ENCODE measurements around the gene UCK1.
"Not testable (repeated sequence)": the region's sequence is repeated elsewhere in the genome, so short reads cannot be mapped to it uniquely, and the experiment has no call there.

Gene UCK1

DNA sequence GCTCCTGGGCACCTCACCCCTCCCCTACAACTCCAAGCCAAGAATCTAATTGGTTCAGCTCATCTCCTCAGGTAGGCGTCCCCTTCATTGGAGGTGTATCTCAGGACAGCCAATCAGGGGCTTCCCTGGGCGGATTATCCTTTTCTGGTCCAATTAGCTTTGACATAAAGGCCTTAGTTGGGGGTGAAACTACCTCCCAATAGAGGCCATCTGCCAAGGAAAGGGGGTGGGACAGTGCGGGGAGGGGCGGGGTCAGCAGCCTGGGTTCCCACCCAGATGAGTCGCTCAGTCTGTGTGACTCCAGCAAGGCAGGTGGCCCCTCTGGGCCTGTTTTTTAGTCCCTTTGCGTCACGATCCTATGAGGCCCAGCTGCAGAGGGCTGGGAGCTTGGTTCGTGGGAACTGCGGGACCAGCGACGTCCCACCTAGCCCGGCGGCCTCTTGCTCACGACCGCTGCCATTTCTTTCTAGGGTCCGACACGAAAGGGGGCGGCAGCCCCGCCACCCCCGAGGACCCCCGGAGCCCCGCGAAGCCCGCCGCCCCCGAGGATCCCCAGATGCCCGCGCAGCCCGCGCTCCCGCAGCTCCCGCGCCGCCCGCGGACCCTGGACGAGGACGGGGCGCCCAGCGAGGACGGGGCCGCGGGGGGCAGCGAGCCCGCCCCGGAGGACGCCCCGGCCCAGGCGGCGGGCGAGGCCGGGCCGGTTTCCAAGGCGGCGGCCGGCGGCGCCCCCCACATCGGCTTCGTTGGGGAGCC lies 23.2 kb upstream of the UCK1 start:
- DNase-seq: no peak

DNA sequence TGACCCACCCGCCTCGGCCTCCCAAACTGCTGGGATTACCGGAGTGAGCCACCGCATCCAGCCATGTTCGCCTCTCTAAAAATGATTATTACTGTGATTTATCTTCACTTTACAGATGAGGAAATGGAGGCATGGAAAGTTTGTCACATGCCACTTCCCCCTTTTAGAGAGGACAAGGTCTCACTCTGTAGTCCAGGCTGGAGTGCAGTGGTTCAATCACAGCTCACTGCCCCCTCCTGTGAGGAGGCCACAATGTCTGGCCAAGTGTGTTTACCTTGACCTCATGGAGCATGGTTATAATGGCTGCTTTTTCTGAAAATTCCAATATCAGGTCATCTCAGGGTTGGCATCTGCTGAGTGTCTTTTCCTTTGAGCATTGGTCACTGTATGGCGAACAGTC lies 21.0 kb upstream of the UCK1 start:
- DNase-seq: no peak

DNA sequence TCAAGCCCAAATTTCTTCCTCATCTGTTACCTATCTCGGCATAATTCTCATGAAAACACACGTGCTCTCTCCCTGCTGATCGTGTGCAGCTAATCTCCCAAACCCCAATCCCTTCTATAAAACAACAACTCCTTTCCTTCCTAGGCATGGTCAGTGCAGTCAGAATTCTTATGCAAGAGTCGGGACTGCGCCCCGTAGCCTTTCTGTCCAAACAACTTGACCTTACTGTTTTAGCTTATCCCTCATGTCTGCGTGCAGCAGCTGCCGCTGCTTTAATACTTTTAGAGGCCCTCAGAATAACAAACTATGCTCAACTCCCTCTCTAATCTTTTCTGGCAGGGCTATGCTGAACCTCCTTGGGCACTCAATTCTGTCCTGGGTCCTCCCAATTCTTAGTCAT lies 19.4 kb upstream of the UCK1 start:
- not testable (repeated sequence) for DNase-seq

DNA sequence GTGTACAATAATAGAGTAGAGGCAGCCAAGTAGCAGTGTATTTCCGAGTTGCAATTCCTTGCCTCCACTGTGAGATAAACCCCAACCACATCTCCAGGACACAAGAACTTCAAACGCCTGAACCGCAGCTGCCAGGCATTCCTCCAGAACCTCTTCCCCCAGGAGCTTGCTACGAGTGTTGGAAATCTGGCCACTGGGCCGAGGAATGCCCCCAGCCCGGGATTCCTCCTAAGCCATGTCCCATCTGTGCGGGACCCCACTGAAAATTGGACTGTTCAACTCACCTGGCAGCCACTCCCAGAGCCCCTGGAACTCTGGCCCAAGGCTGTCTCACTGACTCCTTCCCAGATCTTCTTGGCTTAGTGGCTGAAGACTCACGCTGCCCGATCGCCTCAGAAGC lies 18.1 kb upstream of the UCK1 start:
- not testable (repeated sequence) for DNase-seq

DNA sequence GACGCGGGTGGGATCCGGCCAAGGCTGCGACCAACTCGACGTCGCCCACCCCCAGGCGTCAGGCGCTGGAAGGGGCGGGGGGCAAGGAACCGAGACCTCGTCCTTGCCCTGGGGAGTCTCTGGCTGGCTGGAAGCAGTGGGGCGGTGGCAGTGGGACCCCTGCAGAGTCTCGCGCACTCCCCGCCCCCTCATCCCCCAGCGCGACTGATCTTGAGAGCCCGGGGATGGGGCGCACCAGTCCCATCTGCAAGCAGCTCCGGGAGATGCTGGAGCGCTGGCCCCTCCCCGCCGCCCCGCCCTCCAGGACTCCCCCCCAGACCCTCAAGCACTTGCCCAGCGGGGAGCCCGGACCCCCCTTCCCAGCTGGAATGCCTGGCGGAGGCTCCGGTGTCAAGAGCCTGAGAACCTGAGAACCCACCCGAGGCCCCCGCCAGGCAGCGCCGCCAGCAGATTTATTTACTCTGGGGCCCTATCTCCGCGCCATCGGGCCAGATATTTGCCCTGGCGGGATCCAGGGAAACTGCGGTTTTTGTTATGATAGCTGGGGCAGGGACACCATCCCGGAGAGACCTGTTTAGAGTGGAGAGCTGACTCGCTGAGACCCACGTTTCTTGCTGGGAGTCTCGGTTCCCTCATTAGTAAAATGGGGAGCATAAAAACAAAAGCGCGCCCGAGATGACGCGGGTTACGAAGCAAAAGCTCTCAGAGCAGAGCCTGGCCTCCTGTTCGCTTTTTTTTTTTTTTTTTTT lies 15.4 kb upstream of the UCK1 start:
- DNase-seq: no peak

DNA sequence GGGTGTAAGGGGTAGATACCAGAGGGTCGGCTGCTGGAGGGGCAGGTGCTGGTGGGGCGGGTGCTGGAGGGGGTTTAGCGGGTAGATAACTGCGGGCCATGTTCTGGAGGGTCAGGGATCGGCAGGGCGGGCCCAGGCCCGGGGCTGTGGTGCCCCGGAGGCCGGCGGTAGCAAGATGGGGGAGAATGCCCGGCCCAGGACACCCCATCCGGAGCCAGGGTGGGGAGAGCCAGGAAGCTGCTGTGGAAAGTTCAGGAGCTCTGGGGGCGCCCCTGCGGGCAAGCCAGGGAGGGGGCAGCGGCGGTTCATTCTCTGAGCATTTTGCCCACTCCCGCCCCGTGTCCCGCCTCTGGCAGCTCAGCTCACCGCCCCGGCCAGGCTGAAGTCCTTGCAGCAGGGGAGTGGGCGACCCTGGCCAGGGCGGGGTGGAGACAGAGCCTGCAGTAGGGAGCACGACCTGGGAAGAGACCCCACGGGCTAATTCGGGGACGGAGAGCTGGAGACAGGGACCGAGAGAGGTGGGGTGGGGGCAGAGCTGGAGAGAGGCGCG lies 14.8 kb upstream of the UCK1 start:
- no peak for DNase-seq

DNA sequence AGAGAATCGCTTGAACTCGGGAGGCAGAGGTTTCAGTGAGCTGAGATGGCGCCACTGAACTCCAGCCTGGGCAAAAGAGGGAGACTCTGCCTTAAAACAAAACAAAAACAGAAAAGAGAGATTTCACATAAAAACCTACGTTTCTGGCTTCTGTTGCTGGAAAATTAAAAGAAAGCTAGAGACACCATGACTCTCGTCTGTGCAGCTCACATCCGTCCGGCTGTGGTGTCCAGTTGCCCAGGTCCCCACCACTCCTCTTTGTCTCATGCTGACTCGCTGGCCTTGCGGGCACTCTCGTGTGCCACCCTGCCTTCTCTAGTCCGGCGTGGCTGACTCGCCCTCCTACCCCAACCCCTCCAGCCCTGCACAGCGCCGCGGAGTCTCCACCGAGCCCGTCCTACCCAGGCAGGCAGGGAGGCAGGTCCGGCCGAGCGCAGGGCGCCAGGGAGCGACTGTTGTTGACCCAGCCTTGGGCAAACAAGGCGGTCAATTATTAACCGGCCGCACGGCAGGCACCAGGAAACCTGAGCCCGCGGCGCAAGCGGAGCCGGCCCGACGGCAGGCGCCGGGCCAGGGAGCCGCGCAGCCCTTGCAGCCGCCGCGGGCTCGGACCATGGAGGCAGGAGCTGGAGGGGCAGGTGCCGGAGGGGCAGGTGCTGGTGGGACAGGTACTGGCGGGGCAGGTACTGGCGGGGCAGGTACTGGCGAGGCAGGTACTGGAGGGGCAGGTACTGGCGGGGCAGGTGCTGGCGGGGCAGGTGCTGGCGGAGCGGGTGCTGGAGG lies 14.1 kb upstream of the UCK1 start, which contains the start of gene PRRT1B:
Gene PRRT1B (plus strand): TSS at position 521 of the 783 bp plus-strand sequence. CDS start 93 bp downstream, at position 614.
- DNase-seq: peak; percentile 40

DNA sequence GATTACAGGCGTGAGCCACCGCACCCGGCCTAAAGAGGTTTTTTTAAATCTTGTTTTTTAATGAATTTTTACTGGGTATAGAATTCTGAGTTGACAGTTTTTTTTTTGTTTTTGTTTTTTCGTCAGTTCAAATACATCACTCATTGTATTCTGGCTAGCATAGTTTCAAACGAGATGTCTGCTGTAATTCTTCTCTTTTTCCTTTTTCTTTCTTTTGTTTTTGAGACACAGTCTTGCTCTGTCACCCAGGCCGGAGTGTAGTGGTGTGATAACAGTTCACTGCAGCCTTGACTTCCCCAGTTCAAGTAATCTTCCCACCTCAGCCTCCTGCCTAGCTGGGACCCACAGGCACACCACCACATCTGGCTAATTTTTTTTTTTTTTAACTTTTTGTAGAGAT lies 12.1 kb upstream of the UCK1 start:
- no peak for DNase-seq

DNA sequence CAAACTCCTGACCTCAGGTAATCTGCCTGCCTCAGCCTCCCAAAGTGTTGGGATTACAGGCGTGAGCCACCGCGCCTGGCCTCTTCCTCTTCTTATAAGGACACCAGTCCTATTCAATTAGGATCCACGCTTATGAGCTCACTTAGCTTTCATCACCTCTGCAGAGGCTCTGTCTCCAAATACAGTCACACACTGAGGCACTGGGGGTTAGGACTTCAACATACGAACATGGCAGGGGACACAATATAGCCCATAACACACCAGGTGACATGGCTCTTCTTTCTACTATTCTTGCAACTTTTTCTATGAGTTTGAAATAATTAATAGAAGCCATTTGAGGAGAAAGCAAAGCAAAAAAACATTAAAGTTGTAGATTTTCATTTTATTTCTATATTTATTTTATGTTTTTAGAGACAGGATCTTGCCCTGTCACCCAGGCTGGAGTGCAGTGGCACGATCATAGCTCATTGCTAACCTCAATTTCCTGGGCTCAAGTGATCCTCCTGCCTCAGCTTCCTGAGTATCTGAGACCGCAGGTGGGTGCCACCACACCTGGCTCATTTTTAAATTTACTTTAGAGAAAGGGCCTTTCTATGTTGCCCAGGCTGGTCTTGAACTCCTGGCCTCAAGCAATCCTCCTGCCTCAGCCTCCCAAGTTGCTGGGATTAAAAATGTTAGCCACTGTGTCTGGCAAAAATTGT lies 8.3 kb upstream of the UCK1 start:
- no peak for DNase-seq

DNA sequence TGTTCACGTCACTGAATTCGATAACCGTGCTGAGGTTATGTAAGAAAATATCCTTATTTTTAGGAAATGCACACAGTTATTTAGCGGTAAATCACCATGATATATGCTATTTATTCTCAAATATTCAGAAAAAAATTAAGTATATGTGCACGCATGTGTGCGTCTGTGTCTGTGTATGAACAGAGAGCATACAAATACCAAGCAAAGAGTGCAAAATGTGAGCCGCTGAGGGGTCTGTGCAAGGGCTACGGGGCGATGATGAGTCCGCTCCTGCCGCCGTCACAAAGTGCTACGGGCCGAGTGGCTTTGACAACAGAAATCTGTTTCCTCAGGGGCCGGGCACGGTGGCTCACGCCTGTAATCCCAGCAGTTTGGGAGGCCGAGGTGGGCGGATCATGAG lies 6.9 kb upstream of the UCK1 start:
- DNase-seq: no peak

DNA sequence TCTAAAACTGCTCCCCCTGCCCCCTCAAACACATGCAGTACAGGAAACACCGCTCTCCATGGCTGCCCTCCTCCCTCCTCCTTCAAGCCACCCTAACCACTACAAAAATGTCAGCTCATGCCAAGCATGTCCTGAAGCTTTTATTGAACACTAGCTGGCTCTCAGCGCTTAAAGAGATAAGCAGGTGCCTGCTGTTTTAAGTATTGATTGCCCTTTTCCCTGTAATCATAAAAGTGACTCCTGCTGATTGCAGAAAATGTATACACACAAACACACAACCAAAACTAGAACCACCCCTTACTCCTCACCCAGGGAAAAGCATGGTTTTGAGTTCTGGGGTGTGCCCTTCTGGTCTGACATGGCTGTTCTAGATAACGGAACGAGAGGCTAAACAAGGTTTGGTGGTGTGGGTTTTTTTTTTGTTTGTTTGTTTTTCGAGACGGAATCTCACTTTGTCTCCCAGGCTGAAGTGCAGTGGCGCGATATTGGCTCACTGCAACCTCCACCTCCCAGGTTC lies 3.7 kb upstream of the UCK1 start:
- no peak for DNase-seq

DNA sequence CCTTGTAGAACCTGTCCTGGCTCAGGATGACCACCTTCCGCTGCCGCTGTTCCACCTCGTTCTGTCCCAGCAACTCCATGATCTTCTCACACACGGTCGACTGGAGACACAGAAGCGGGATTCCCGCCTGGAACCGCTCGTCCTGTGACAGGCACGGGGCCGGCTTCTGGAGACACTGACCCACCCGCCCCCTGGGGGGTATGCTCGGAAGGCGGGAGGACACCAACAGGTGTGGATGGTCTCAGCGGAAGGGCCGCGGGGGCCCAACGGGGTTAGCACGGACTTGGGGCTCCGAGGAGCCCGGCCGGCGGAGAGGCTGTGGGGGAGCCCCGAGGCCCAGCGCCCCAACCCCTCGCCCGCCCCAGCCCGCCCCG lies 530 bp downstream of the UCK1 start:
- DNase-seq: peak; percentile 6

DNA sequence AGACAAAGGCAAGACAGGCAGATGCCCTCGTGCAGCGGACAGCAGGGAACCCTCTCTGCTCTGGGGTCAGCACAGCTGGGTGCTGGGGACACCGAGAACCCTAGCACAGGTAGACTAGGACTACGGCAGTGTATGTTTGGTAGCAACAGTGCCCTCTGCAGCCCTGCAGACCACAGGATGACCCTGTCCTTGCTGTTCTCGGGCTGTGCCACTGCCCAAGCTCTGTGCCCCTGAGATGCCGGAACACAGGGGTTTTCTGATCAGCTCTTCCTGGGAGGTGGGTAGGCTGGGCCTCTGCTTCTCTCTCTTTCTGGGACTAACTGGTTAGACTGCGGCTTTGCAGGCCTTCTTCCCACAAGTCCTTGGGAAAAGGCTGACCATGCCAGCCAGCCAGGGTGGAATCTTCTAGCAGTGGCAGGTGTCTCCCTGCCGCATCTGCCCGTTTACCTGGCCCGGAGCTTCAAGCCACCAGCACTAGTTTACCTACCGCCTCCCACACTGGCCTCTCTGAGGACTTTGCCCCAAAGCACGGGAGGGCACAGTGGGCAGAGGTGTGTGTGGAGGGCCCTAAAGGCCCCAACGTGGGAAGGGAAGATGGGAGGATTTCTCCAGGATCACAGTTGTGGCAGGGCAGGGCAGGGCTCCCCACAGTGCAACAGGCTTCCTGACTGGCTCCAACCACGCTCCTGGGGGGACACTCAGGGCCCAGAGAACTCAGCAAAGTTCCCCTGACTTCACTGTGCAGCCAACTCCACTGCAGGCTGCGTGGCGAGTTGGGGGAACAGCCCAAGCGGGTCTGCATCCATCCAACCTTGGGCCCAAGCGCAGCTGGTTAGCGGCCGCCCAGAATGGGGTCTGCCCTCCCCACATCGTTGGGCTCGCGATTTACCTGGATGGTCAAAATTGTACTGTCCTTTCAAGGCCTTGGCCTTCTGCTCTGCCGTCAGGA lies 1.2 kb downstream of the UCK1 start:
- DNase-seq: no peak

DNA sequence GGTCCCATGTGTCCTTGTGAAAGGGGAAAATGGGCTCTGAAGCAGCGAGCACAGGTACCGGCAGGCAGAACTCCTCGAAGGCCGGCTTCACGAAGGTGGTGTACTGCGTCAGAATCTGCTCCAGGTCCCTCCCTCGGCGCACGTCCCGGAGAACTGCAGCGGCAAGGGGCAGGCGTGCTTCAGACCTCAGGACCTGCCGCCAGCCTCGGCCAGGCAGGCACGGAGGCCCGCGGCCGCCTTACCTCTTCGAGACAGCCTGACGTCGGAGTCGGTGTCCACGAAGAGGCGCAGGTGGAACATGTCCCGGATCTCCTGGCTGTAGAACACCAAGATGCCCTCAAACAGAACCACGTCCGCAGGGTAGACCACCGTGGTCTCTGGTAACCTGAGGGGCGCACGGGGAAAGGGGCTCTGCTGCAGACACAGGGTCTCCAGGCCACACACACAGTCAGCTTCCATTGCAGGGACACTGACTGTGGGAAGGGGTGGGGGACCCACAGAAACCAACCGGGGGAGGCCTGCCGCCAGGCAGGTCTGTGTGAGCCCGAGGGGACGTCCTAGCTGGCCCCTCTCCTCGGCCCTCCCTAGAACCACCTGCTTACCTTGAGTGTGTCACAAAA lies 2.1 kb downstream of the UCK1 start:
- no peak for DNase-seq

DNA sequence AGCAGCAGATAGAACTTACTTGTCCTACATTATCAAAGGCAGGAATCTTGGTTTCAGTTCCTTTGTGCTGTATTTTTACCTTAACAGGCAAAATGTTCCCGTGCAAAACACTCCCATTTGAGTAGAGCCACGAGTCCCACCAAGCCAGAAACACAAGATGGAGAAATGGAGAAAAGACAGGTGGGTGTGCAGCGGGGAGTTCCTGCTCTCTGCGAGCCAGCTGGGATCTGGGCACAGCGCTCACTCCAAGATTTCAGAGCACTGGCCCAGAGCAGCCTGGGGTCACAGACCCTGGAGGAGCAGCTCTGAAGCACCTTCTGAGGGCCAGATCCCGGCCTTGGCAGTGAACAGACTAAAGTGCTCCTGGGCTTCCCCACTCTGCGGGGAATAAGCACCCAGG lies 2.9 kb downstream of the UCK1 start:
- no peak for DNase-seq

DNA sequence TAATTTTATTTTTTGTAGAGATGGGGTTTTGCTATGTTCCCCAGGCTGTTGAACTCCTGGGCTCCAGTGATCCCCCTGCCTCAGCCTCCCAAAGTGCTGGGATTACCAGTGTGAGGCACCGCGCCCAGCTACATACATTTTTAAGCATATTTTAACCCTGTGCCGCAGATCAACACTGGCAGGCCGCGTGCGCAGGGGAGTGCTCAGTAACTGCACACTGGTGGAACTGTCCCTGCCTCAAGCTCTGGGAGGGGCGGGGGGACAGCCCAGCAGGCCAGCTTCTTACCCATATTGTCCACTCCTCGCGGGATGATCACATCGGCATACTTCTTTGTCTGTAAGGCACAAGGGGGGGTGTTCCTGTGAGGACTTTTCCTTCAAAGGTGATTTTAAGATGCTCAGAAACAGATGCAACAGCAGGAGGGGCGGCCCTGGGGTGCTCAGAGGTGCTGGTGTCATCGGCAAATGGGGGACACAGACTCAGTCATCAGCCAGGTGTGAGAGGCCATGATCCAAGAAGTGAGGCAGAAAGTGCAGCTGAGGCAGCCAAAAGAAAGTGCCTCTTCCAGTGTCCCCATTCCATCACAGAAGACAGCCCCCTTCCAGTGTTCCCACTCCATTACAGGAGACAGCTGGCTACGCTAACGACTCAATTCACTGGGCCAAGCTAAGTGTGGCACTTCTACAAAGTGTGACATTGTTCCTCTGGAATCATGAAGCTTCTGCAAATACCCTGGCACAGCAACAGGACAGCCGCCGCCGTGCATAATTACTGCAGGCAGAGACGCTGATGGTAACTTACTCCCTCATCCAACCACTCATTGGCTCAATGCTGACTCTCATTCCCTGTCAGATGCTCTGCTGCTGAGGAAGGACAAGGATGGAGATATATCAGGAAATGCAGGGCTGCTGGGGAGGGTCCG lies 5.2 kb downstream of the UCK1 start:
- DNase-seq: no peak

DNA sequence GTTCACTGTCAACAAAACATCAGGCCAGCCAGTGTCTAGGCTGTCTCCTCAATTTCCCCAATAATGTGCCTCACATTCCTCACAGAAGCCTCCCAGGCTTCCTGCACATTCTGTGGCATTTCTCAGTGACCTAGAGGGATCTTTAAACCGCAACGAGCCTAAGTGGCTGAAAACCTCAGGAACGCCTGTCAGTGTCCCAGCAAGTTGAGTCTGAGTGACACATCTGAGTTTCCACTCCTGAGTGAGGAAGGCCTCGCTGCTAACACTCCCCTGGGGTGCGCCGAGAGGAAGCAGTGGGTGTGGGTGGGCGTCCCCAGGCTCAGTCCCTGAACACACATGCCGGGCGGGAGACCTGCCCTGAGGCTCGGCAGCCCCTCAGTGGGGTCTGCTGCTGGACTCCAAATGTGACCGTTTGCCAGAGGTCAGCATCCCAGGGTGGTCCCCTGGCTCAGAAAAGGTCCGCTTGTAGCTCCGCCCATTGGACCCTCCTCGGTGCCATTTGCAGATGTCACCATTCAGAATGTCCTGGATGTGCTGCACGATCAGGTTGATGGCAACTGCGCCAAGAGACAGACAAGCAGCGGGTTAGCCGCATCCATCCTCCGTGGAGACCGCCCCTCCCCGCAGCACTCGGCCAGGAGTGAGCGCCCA lies 6.3 kb downstream of the UCK1 start:
- no peak for DNase-seq

DNA sequence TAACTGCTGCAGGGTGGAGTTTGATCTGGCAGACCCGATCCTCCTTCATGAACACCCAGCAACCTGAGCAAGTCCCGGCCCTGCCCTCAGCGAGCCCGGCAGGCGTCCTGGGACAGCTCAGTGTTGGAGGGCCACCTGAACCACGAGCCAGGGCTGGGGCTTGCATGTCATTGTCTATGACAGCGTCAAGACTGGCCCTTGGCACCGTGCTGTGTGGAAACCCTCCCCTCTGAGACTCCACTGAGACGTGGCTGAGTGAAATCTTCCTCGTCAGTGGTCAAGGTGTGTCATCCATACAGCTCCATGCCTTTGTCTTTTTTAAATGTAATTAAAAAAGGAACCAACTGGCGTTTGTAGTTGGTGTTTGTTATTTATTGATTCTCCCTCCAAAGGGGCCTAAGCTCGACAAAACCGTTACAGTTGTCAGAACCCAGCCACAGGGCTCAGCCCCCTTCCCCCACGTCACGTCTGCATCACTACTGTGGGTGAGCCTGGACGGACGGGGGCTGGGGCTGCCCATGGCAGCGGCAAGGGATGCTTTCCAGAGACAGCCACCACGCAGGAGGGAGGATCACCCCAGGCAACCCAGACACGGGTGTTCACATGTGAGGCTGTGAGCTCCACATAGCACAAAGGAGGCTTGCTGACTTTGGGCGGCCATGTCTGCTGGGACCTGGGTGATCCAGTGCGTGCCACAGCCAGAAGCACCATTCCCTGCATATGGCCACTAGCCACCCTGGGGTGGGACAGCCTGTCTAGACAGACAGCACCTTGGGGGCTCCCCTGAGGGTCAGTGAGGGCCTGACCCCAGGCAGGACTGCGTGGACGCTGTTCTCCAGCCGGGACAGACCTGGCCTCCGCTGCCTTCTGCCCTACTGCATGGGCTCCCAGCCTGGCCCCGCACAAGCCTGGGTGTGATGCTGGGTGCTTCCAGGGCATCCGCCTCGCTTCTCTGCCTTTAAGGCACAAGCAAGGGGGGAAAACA lies 7.3 kb downstream of the UCK1 start:
- no peak for DNase-seq

All from kidney glomerular epithelial cell (primary cell).